DMS114 treated with DMSO at 0.1 percent for 48 hours (cell line): ENCODE measurements around the gene COL6A3.

Experiments used
- DNase-seq: peaks from one replicate; lab custom pipeline; 2025; ENCODE audit not compliant: unreplicated experiment; lab: John Stamatoyannopoulos, UW

The COL6A3 gene

GRCh38 chr2:237441605-237442274 lies 27.8 kb upstream of the COL6A3 start:
- no peak for DNase-seq

DNA sequence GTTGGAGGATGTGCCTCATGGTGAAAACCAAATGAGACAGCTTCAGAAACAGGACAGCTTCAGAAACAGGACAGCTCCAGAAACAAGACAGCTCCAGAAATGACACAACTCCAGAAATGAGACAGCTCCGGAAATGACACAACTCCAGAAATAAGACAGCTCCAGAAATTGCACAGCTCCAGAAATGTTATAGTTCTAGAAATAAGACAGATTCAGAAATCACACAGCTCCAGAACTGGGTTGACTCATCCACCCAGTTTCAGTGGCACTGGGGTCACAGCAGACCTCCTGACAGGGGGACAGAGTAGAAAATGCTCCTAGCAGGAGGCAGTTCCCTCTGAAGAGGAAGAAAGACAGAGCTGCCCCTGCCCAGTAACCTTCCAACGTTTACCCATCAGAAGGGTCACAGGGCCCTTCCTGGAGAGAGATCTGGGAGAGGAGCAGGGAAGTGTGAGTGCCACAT lies 26.9 kb upstream of the COL6A3 start:
- DNase-seq: no peak

GRCh38 chr2:237438080-237438940 lies 24.3 kb upstream of the COL6A3 start:
- DNase-seq: no peak

DNA sequence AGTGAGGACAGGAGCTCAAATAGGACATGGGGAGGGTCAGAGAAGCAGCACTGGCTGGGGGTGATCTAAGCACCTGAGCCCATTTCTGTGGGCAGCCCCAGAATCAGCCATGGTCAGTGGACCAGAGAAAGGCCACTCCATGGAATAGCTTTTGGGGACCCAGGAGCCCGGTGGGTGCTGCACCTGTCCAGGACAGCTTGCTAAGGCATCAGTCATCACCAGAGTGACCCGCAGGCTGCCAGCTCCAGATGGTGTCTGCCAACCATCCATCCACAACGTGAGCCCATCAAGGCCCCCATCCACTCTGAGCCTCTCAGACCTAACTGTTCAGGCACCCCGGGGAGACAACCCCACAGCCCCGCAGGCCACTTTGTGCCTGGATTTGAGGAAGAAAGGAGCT lies 23.6 kb upstream of the COL6A3 start:
- no peak for DNase-seq

GRCh38 chr2:237435844-237436587 lies 22.1 kb upstream of the COL6A3 start:
- DNase-seq: no peak

DNA sequence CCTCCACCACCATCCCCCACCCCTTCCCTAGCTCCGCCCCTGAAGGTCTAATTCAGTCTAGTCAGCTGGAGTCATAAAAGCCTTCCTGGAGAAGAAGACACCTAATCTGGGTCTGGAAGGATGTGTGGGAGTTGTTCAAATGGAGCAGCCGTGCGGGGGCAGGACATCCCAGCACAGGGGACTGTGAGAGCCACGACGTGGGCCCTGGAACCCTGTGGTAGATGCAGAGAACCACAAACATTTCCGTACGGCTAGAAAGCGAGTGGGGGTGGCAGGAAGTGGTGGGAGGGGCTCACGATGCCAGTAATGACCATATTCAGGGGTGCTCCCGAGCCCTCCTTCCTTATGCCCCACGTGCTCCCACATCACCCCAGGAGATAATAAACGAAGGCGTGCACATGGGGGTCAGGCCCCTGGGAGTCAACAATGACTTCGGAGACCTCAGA lies 20.9 kb upstream of the COL6A3 start:
- DNase-seq: no peak

- no peak for DNase-seq
Measured at GRCh38 chr2:237433920-237434676, 20.1 kb upstream of the COL6A3 start.

DNA sequence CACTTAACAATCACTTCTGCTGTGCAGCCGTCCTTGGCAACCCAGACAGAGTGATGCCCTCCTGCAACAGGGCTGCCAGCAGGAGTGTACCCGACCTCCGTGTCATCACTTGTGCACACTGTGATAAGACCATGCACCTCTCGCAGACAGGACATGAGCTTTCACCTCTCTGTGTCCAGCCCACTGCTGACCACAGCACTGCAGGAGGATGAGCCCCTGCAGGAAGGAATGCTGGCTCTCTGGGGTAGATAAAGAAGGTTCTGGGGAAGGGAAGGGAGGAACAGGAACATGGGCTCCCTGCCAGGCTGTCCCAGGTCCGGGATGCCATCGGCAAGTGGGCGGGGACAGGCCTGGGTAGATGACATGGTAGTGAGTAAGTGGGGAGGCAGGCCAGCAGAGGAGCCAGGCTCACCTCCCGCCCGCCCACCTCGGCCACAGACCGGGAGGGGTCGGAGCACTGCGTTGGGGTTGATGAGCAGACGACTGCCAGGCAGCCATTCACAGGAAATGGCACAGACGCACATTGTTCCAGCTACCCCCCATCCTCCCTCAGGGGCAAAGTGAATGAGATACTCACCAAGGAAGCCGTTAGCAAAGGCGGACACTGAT lies 18.6 kb upstream of the COL6A3 start:
- no peak for DNase-seq

- no peak for DNase-seq
Measured at GRCh38 chr2:237431837-237432236, 17.9 kb upstream of the COL6A3 start.

DNA sequence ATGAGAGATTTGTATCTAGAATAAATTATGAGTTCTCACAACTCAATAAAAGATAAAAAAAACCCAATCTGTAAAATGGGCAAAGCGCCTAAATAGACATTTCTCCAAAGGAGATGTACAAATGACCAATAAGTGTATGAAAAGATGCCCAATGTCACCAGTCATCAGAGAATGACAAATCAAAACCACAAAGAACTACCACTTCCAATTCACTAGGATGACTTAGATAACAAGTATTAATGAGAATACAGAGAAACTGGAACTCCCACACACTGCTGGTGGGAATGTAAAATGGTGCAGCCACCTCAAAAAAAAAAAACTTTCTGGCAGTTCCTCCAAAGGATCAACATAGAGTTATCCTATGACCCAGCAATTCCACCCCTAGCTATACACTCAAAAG lies 17.4 kb upstream of the COL6A3 start:
- DNase-seq: no peak

DNA sequence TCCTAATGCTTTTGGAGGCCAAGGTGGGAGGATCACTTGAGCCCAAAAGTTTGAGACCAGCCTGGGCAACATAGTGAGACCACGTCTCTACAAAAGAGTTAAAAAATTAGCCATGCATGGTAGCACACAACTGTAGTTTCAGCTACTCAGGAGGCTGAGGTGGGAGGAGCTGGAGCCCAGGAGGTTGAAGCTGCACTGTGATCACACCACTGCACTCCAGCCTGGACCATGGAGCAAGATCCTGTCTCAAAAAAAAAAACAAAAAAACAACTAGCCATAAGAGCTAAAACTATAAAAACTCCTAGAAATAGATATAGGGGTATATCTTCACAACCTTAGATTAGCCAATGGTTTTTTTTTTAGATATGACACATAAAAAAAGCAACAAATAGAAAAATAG lies 16.9 kb upstream of the COL6A3 start:
- no peak for DNase-seq

- DNase-seq: no peak
Measured at GRCh38 chr2:237429753-237430152, 15.8 kb upstream of the COL6A3 start.

DNA sequence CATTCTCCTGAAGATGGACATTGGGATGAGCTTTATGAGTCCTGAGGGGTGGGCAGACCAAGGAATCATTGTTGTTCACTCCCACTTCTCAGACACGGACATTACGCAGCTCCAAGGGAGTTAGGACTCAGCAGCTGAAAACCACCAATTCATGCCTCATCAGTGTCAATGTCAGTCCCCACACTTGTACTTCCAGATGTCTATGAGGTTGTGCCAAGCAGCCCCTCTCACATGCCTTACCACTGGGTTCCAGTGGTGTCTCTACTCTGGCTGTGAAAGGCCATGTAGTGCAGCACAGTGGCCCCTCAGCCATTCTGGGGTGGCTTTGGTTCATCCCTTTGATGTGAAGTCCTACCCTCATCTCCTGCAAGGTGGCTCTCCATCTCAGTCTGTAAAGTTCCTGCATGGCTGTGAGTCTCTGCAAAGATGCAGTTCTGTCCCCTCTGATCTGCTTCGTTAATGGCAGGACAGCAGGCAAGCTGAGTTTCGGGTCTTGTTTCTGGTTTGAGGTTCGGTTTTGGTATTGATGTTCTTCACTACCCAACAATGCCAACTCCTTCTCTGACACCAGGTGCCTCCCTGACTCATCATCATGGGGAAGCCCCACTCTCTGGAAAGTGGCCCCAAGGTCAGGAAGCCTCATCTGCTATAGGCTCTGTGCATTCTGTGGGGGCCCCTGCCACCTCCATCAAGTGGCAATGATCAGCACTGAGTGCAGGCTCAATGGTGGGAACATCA lies 14.0 kb upstream of the COL6A3 start:
- DNase-seq: no peak

GRCh38 chr2:237426517-237426916 lies 12.6 kb upstream of the COL6A3 start:
- no peak for DNase-seq

- DNase-seq: no peak
Measured at GRCh38 chr2:237425320-237425719, 11.4 kb upstream of the COL6A3 start.

DNA sequence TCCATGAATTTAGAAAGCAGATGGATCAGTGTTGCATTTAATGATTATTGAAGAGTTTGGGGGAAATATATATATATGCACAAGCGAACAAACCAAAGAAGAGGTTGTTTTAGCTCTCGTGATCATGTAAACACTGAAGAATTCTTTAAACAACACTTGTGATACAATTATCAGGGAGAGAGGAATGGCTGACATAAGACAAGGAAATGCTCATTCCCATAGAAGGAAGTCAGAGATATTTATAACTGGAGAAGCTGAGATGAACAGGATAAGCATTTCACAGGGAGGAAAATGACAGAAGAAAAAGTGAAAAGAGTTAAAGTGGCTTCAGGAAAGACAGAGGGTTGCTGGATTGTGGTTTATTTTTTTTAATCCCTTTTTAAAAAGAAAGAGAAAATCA lies 10.6 kb upstream of the COL6A3 start:
- no peak for DNase-seq

GRCh38 chr2:237423891-237424290 lies 9.9 kb upstream of the COL6A3 start:
- no peak for DNase-seq

GRCh38 chr2:237422309-237422708 lies 8.3 kb upstream of the COL6A3 start:
- no peak for DNase-seq

DNA sequence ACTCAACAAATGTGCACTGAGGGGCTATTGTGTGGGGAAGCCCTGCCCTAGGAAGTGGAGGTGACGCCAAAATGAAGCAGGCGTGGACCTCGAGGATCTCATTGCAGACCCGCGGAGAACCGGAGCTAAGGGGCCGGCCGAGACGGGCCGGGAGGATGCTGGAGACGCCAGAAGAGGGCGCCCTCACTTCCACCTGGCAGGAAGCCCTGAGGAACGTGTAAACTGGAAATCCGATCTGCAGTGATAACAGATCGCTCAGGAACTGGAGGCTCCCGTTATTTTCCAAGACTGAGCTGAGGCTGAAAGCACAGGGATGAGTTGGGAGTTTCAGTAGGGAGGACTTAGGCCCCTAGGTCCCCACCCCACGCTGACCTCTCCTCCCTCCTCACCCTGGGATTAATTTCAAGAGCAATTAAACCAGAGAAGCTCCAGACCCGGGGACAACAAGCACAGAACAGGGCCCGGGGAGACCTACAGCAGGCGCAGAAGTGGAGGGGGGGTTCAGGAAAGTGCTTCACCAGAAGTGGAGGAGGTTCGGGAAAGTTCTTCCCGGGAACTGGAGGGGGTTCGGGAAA lies 7.7 kb upstream of the COL6A3 start:
- DNase-seq: no peak
